ENCODE measurements around the gene ZNF74. TPM values are rescaled to one million over a fixed set of nuclear protein-coding genes. Genes with fewer than 3 reads are reported as not detected.

ZNF74 gene
- total RNA-seq (ENCODE audit: low replicate concordance), result 7.7 and 10.7 TPM in 2 replicates

DNA sequence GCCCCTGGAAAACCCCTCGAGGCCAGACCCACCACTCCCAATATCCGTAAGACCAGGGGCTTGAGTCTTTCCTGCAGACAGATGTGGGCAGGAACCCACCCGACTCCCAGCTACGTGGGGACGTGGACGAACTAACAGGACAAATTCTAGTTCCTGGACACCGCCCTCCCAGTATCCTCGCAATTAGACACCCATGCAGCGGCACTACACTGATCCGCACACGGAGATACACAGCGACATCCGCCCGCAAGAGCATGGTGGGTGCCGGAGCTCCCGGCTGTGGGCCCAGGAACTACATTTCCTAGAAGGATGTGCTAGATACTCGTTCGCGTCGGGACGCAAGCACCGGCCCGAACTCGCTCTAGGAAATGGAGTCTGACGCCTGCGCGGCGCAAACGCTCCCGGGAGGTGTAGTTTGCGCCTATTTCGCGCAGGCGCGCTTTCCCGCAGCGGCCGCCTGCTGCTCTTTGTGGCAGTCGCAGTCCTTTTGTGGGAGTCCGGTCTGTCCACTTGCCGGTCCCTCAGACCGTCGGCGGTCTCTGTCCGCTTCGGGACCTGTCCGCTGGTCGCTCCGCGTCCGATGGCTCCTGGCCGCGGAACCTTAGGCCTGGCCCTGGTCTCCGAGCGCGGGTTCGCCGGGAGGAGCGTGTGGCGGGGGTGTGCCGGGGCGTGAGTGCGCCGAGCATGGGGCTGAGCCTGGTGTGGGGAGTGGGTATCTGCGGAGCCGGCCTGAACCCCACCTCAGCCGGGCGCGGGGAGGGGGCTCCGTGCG is at the start of gene ZNF74:
Gene ZNF74, plus strand, starts transcription at position 447 of the 772 bp plus-strand sequence. CDS start 478 bp downstream, outside the sequence.

DNA sequence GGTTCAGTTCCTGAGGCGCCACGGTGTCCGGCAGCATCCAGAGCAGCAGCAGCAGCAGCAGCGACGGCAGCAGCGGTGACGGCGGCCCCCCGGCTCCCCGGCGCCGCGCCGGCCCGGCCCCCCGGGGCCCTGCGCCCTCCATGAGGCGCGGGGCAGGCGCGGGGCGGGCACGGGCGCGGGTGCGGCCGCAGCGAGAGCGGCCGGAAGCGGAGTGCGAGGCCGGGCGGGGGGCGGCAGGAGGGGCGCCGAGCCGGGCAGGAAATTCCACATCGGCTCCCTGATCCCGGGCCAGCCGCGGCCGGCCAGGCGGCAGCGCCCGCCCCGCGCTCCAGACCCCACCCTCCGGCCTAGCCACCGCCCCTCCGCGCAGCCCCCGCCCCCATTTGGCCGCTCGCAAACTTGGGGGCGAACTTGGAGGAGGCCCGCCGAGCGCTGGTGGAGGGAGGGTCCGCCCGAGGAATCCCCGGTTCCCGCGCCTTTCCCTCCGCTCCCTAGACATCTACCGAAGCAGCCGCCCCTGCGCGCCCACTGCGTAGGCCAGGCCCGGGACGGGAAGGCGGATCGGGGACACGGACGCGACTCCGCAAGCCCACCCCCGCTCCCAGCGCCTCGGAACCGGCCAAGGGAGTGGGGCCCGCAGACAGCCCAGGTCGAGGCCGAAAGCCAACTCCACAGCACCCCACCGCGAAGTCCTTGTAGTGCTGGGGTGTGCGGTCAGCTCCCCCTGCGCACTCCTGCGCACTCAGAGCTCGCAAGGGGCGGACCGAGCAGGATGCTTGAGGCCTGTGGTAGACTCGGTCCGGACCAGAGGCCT is 43.9 kb downstream of the ZNF74 start, which contains the start of gene SCARF2:
Gene SCARF2, minus strand, starts transcription at position 213 of the 814 bp plus-strand sequence. Its CDS starts 71 bp downstream, at position 142.

Other genes with a start within 250 kb of the ZNF74 start
- not detected in 2 replicates for gene CCDC188, start 243.1 kb upstream of the ZNF74 start, total RNA-seq (ENCODE audit: low replicate concordance)
- 0.23 TPM in 1 of 2 replicates, not detected in the other for gene RTN4R, start 125.8 kb upstream of the ZNF74 start, total RNA-seq (ENCODE audit: low replicate concordance)
- 38.8 and 61.3 TPM in 2 replicates for gene DGCR6L, start 74.1 kb upstream of the ZNF74 start, total RNA-seq (ENCODE audit: low replicate concordance)
- 15.8 and 21.0 TPM in 2 replicates for gene SCARF2, start 43.7 kb downstream of the ZNF74 start, total RNA-seq (ENCODE audit: low replicate concordance)
- gene KLHL22, start 101.6 kb downstream of the ZNF74 start, total RNA-seq (ENCODE audit: low replicate concordance), result 28.2 and 46.8 TPM in 2 replicates
- gene MED15, start 113.5 kb downstream of the ZNF74 start, total RNA-seq (ENCODE audit: low replicate concordance), result 25.5 and 27.6 TPM in 2 replicates